GM19328 (cell line): ENCODE results near the gene RMI2.
A peak's percentile ranks its signal among the peaks of the same experiment; 100 is the strongest.

Experiments used
- ATAC-seq: cut with Tn5 transposase; IDR thresholded peaks from one replicate; pipeline ENCODE4 v1.9.1; 2021; ENCODE audit warnings: mild to moderate bottlenecking, moderate library complexity; ENCODE audit not compliant: unreplicated experiment

Gene RMI2

GRCh38 chr16:11309895-11310633, 35.2 kb upstream of the RMI2 start:
- ATAC-seq = no peak

GRCh38 chr16:11310634-11310977, 34.7 kb upstream of the RMI2 start:
- ATAC-seq = no peak

DNA sequence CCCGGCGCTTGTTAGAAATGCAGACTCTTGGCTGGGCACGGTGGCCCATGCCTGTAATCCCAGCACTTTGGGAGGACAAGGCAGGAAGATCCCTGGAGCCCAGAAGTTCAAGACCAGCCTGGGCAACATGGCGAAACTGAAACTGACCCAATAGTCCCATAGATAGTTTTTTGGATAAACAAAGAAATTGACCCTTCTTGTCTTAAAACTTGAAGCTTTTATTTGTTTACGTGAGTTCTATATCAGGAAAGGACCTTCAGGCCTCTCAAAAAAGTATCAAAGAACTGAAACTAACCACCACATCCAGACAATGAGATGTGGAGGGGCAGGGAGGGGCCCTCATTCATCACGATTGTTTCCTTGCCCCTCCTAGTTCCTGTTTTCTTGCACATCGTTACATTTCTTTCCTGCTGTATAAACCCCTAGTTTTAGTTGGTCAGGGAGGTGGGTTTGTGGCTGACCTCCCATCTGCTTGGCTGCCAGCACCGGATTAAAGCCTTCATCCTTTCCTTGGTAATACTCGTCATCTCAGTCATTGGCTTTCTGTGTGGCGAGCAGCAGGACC, 34.2 kb upstream of the RMI2 start:
- peak; percentile 32 for ATAC-seq

DNA sequence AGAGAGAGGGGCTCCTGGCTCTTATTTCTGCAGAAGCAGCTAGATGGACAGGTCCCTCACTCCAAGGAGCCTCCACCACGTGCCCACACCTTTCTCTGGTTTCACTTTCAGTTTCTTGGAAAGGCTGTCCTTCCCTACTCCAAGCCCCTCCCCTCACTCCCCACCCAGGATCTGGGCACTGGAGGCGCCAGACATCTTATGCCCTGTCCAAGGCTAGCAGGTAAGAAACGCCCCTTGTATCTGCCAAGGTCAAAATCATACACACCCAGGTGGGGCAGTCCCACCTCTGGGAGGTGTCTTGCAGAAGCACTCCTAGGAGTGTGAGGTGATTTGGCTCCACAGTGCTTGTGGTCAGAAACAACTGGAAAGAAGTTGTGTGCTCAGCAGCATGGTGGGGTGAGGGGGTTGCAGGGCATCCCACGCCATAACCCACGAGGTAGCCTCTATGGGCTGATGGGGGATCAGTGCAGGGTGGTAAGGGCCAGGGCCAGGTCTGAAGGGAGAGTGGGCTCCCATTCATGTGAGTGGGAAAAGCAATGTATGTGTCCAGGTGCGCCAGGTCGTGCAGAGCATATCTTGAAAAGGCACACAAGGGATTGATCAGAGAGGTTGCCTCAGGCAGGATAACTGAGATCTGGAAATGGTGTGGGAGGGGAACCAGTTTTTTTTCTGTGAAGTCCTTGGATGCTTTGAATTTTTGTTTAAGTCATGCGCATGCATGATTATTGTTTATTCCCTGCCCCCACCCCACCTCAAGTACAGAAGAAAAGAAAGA, 32.4 kb upstream of the RMI2 start:
- ATAC-seq = no peak

- ATAC-seq = no peak
These were observed 31.6 kb upstream of the RMI2 start for GRCh38 chr16:11313493-11314308.

DNA sequence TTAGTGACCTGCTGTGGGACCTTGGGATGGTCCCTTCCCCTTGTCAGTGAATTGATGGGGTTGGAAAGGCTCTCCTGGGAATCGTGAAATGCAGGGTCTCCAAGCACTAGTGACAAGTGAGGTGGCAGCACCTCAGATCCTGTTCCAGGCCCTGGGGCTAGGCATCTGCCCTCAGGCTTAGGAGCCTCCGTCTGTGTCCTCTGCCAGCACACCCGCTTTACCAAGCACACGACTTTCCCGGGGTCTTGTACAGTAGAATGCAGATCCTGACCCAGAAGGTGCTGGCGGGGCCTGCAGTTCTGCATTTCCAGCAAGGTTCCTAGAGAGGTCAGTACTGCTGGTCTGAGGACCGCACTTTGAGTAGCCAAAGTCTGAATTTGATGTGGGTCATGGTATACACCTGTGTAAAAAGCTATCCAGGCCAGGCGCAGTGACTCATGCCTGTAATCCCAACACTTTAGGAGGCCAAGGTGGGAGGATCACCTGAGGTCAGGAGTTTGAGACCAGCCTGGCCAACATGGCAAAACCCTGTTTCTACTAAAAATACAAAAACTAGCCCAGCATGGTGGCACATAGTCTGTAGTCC, 30.9 kb upstream of the RMI2 start:
- ATAC-seq = no peak

- no peak for ATAC-seq
These were observed 29.7 kb upstream of the RMI2 start for GRCh38 chr16:11315510-11315909.

GRCh38 chr16:11316331-11317015, 28.8 kb upstream of the RMI2 start:
- no peak for ATAC-seq

DNA sequence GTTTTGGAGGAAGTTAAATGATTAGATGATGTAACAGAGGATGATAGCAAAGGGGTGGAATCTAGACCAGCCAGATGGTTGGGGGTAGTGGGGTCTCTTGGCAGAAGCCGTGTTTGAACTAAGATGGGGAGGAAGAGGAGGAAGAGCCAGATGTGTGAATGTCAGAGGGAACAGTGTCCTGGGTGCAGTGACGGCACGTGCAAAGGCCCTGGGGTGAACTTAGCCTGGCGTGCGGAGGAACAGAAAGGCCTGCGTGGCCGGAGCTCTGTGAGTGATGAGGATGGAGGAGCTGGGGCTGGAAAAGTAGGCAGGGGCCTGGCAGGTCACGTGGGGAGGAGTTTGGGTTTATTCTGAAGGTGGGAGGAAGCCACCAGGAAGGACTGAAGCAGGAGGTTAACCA, 26.4 kb upstream of the RMI2 start:
- no peak for ATAC-seq

DNA sequence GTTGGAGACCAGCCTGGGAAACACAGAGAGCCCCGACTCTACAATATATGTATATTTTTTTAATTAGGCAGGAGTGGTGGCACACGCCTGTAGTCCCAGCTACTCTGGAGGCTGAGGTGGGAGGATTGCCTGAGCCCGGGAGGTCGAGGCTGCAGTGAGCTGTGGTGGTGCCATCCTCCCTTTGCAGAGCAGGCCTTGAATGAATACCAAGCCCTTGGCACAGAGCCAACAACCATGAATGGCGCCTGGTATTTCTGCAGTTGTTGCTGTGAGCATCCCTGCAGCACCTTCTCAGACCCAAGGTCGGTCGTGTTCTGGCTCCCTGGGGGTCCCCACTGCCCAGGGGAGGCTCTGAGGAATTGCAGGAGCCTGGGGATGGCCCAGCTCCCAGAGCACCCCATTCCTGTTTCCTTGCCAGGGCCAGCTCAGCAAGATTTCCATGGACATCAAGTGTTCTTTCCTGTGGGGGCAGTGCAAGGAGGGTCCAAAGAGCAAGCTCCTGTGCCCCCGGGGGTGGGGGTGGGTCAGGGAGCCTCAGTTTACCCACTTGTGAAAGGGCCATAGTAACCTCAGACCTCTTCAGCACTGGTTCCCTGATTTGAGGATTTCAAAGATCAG, 25.6 kb upstream of the RMI2 start:
- ATAC-seq = no peak

DNA sequence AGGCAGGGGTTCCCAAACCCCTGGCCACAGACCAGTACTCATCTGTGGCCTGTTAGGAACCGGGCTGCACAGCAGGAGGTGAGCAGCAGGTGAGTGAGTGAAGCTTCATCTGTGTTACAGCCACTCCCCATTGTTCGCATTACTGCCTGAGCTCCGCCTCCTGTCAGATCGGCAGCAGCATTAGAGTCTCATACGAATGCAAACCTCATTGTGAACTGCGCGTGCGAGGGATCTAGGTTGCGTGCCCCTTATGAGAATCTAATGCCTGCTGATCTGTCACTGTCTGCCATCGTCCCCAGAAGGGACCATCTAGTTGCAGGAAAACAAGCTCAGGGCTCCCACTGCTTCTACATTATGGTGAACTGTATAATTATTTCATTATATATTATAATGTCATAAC, 25.1 kb upstream of the RMI2 start:
- no peak for ATAC-seq

- no peak for ATAC-seq
These were observed 23.6 kb upstream of the RMI2 start for GRCh38 chr16:11321662-11322061.

- ATAC-seq = no peak
These were observed 22.4 kb upstream of the RMI2 start for GRCh38 chr16:11322823-11323222.

- ATAC-seq = no peak
These were observed 21.5 kb upstream of the RMI2 start for GRCh38 chr16:11323551-11324336.

- ATAC-seq = no peak
These were observed 19.7 kb upstream of the RMI2 start for GRCh38 chr16:11325404-11326083.

- no peak for ATAC-seq
These were observed 19.0 kb upstream of the RMI2 start for GRCh38 chr16:11326084-11326736.

DNA sequence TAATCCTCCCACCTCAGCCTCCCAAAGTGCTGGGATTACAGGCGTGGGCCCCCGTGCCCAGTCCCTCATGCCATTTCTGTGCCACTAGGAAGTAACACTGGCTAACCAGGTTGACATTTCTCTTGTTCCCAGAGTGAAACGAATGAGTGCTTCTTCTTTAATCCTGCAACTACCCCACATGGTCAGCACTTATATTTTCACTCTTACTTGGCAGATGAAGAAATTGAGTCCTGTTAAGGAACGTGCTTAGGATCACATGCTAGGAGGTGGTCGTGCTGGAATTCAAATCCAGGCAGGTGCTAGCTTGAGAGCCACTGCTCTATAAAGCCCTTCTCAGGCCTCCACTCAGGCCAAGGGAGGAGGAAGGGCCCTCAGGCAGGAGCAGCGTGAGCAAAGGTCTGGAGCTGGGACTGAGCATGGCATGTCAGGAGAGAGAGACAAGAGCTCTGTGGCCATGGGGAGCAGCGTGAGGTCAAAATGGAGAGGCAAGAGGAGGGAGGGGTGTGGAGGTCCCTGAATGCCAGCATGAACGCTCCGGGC, 18.5 kb upstream of the RMI2 start:
- no peak for ATAC-seq
